Measurements from ENCODE around the gene SPAG9.
"Not testable (repeated sequence)": the region's sequence is repeated elsewhere in the genome, so short reads cannot be mapped to it uniquely, and the experiment has no call there.

GRCh38 chr17:51122473-51123115 is 1.9 kb upstream of the SPAG9 start:
- not testable (repeated sequence) for TF ChIP-seq CTCF (IDR thresholded peaks at IDR 0.05; ENCODE audit: low read depth, low read length, poor library complexity, severe bottlenecking); EZH2phosphoT487 (IDR thresholded peaks at IDR 0.05; ENCODE audit: borderline replicate concordance, low read length)
